Erythroblast (primary cell): Measurements from ENCODE around the gene KCNMB2.

ENCODE experiments used
- GATA1 ChIP-seq: IDR thresholded peaks from 2 replicates; pipeline ENCODE4 v1.6.1; 2011; ENCODE audit warnings: low read depth, mild to moderate bottlenecking, control low read depth, low read length, moderate library complexity
- POLR2A ChIP-seq: IDR thresholded peaks from 2 replicates; pipeline ENCODE4 v1.6.1; 2011; ENCODE audit warnings: mild to moderate bottlenecking, low read length

- TF ChIP-seq POLR2A (no peak), GATA1 (no peak)
Measured at GRCh38 chr3:178568155-178568731, 32.0 kb downstream of the KCNMB2 start.
